ENCODE measurements around the gene EGFLAM. TPM values are rescaled to one million over a fixed set of nuclear protein-coding genes. Genes with fewer than 3 reads are reported as not detected.
A peak's percentile ranks its signal among the peaks of the same experiment; 100 is the strongest.

Gene EGFLAM
- total and polyA plus RNA-seq, 2 of the 4 experiments (the other 2 are of a cell fraction): 0.77 to 1.1 TPM

GRCh38 chr5:38373743-38374142 is 115.4 kb downstream of the EGFLAM start:
- Histone ChIP-seq H3K27me3 (ENCODE audit: control insufficient read depth, insufficient read depth, low read length) (peaks cover 21% of the 10 kb centered on the region), H3K27ac (ENCODE audit: insufficient read depth, low read length) (no peak overlapping the region), H3K4ac (ENCODE audit: low read depth, low read length) (no peak overlapping the region), H3K4me1 (ENCODE audit: control insufficient read depth, insufficient read depth, low read length) (no peaks in the 10 kb centered on the region; the same call in 1 of the 2 replicates), H4K8ac (ENCODE audit: low read depth in 2 of 2, low read length in 2 of 2) (no peak overlapping the region), H4K20me1 (ENCODE audit: insufficient read depth, low read length) (no peaks in the 10 kb centered on the region), H2BK15ac (ENCODE audit: low read depth, low read length) (no peak overlapping the region), H3K9ac (ENCODE audit: low read depth, low read length) (no peak overlapping the region), H3K18ac (ENCODE audit: low read depth, low read length) (no peak overlapping the region), H3K9me3 (ENCODE audit: control insufficient read depth, insufficient read depth, low read length) (no peaks in the 10 kb centered on the region), H3K4me2 (ENCODE audit: low read depth, low read length) (no peak overlapping the region), H4K91ac (ENCODE audit: insufficient read depth, low read depth, low read length) (no peak overlapping the region), H4K5ac (ENCODE audit: low read depth, low read length) (no peak overlapping the region), H2AK9ac (replicated peaks; ENCODE audit: low read depth, low read length, poor library complexity) (no peak overlapping the region), H2BK20ac (ENCODE audit: low read depth, low read length) (no peak overlapping the region), H3K14ac (replicated peaks; ENCODE audit: low read depth, low read length) (no peak overlapping the region), H2AFZ (replicated peaks; ENCODE audit: low read length, poor library complexity) (no peak overlapping the region), H3K23ac (ENCODE audit: low read depth, low read length) (no peak overlapping the region), H3K4me3 (ENCODE audit: insufficient read depth, low read depth, low read length) (no peak overlapping the region), H3K79me1 (ENCODE audit: low read depth in 1 of 2, low read length in 2 of 2) (no peaks in the 10 kb centered on the region), H3K9me1 (ENCODE audit: insufficient read depth, low read length) (no peaks in the 10 kb centered on the region), H3K36me3 (ENCODE audit: control insufficient read depth, insufficient read depth, low read length) (no peaks in the 10 kb centered on the region), H3K56ac (ENCODE audit: extremely low read depth, insufficient read depth, low read length) (no peak overlapping the region), H2BK120ac (ENCODE audit: low read depth, low read length) (no peak overlapping the region), H2BK5ac (ENCODE audit: low read depth, low read length, poor library complexity, severe bottlenecking) (no peak overlapping the region), H2AK5ac (ENCODE audit: low read depth, low read length) (no peak overlapping the region)
- ChIA-PET CTCF (interaction anchor here (0.6 kb wide), 1 partner anchor 100 kb away, joined by 3 read pairs; no protein-coding TSS in a partner anchor), POLR2A (ENCODE audit: unreplicated experiment) (no interaction called here)
- no TSS peak for BruUV-seq (replicated peaks)
- no peak for TF ChIP-seq RCOR1 (IDR thresholded peaks at IDR 0.05; ENCODE audit: insufficient replicate concordance, low read length)
- no peak for ATAC-seq (ENCODE audit: low read depth)
- in situ Hi-C loops (cut with MboI; ENCODE audit: low sequenced_read_pairs): no loop called here
- WGBS, 2 experiments (ENCODE audit: extremely low coverage in 2 of 2, insufficient read length in 1 of 2): no CpG with 5 or more reads among the region's 3 CpGs
- intact Hi-C loops (cut with micrococcal nuclease): no loop called here
- dilution Hi-C loops (cut with HindIII; ENCODE audit: low sequenced_read_pairs, unreplicated experiment): no loop called here
- peak; percentile 6 for DNase-seq

All from IMR-90 (cell line).